ENCODE measurements around the gene GALT. TPM values are rescaled to one million over a fixed set of nuclear protein-coding genes. Genes with fewer than 3 reads are reported as not detected.

GALT gene
- total RNA-seq, 4 donors from 2014 or later, result 111 to 310 (median 185) TPM

DNA sequence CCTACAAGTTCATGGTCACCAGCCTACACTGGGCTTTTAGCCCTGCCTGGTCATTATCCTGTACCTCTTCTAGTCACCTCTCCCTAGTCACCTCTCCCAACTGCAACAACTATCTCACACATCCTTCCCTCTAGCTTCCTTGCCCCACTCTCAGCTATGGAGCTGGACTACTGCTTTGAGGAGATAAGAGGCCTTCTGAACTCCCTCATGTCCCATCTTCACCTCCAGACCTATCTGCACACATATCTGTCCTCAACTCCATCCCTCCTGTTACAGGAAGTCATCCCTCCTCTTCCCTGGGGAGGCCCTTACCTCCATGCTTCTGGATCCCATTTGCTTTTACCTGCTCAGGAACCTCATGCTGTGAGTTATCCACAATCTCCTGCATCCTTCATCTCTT lies 40.3 kb upstream of the GALT start:
- no peak for DNase-seq
- peak overlapping the region in 2 of 4 donors; percentile 62 to 79 for H3K27ac ChIP-seq
- H3K36me3 ChIP-seq, result no peaks in the 10 kb centered on the region
- H3K4me1 ChIP-seq, result peaks cover 0 to 18% (median 2%) of the 10 kb centered on the region in 4 donors
- no peaks in the 10 kb centered on the region for H3K9me3 ChIP-seq
- TF ChIP-seq POLR2A (IDR thresholded peaks at IDR 0.05), result no peak
- TF ChIP-seq, protein P1, sequence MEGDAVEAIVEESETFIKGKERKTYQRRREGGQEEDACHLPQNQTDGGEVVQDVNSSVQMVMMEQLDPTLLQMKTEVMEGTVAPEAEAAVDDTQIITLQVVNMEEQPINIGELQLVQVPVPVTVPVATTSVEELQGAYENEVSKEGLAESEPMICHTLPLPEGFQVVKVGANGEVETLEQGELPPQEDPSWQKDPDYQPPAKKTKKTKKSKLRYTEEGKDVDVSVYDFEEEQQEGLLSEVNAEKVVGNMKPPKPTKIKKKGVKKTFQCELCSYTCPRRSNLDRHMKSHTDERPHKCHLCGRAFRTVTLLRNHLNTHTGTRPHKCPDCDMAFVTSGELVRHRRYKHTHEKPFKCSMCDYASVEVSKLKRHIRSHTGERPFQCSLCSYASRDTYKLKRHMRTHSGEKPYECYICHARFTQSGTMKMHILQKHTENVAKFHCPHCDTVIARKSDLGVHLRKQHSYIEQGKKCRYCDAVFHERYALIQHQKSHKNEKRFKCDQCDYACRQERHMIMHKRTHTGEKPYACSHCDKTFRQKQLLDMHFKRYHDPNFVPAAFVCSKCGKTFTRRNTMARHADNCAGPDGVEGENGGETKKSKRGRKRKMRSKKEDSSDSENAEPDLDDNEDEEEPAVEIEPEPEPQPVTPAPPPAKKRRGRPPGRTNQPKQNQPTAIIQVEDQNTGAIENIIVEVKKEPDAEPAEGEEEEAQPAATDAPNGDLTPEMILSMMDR (IDR thresholded peaks at IDR 0.05), result no peak
- no peak overlapping the region for H3K4me3 ChIP-seq
- no peaks in the 10 kb centered on the region for H3K27me3 ChIP-seq

DNA sequence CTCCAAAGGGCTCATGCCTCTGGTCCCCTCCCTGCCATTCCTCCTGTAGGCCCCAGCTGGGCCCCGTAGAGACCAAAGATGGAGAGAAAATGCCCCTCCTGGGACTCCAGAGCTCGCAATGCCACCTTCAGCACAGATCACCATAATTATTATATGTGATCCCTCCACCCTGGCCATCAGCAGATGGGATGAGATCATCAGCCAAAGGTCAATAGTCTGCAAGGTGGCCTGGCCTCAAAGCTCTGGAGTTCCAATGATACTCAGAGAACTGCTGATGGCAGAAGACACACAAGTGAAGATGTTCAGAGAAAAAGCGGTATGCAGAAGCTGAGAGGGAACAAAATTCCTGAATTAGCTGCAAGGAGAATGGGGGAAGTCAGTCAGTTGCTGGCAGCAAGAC lies 39.6 kb upstream of the GALT start:
- Histone ChIP-seq H3K36me3 (no peaks in the 10 kb centered on the region), H3K4me1 (peaks cover 0 to 19% (median 2%) of the 10 kb centered on the region in 4 donors), H3K4me3 (no peak overlapping the region), H3K27me3 (no peaks in the 10 kb centered on the region), H3K9me3 (no peaks in the 10 kb centered on the region), H3K27ac (peak overlapping the region in 2 of 4 donors; percentile 62 to 79)
- TF ChIP-seq, protein P1 (IDR thresholded peaks at IDR 0.05), result no peak
- peak in 1 of 2 donors; percentile 37 for TF ChIP-seq POLR2A (IDR thresholded peaks at IDR 0.05)
- peak in 1 of 3 donors; percentile 84 for DNase-seq

DNA sequence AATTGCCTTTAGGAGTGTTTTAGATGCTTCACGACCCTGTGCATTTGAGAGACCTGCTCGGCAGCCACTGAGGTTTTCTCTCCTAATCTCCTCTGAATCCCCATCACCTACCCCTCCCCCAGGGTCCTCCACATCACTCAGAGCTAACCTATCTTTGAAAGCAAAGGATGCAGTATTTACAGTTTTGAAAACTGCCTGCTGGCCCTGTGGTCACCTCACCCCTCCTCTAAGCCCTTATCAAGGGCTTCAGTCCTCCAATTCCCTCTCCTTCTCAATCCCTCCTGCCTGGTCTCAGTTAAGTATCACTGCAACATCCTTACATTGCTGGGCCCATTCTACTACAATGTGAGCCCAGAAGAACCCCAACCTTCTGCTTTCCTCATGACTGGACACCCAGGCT lies 39.1 kb upstream of the GALT start:
- TF ChIP-seq POLR2A (IDR thresholded peaks at IDR 0.05), result no peak
- TF ChIP-seq, protein P1 (IDR thresholded peaks at IDR 0.05), result no peak
- Histone ChIP-seq H3K9me3 (no peaks in the 10 kb centered on the region), H3K4me1 (peaks cover 0 to 21% (median 2%) of the 10 kb centered on the region in 4 donors), H3K27ac (peak overlapping the region in 2 of 4 donors; percentile 62 to 79), H3K36me3 (no peaks in the 10 kb centered on the region), H3K4me3 (no peak overlapping the region), H3K27me3 (no peaks in the 10 kb centered on the region)
- DNase-seq, result no peak

DNA sequence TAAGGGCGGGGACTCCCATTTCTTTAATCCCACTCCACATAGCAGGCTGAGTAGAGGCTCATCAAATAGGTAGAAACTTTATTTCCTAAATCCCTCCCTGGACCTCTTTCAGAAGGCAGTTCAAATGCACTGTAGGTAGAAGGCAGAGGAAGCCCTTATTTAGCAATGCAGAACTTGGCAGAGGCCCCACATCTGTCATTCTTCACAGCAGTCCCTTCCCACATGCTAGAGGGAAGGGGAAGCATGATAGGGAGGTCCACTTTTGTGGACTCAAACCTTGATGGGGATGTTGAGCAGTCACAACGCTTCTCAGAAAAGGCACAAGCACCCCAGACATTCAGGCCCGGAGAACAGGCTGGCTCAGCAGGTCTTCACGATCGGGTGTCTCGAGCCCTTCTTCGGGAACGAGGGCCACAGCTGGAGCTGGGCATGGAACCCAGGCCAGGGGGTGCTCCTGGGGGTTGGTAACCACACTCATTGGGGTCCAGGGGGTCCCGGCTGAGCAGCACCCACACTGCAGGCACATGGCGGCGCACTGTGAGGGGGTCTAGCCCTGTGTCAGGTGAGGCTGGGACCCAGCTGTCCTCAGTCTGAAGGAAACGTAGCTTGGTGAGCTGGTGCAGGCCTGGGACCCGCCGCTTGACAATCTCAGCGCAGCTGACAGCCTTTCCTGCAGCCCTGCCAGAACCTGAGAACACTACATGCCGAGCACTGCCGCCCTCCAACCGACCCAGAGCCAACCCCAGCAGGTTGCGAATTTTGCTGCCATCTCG lies 35.9 kb upstream of the GALT start:
- Histone ChIP-seq H3K4me1 (peaks cover 0 to 29% (median 2%) of the 10 kb centered on the region in 4 donors), H3K36me3 (peaks cover 0 to 19% (median 0%) of the 10 kb centered on the region in 3 donors), H3K27ac (no peak overlapping the region), H3K4me3 (peak overlapping the region in 2 of 4 donors; percentile 70 to 82), H3K27me3 (no peaks in the 10 kb centered on the region), H3K9me3 (no peaks in the 10 kb centered on the region)
- no peak for DNase-seq
- no peak for TF ChIP-seq POLR2A (IDR thresholded peaks at IDR 0.05)
- TF ChIP-seq, protein P1 (IDR thresholded peaks at IDR 0.05), result no peak

- H3K36me3 ChIP-seq, result peaks cover 0 to 25% (median 0%) of the 10 kb centered on the region in 3 donors
- peak overlapping the region; percentile 66 to 82 (median 69) for H3K4me3 ChIP-seq
- H3K27ac ChIP-seq, result peak overlapping the region; percentile 79 to 92 (median 84)
- TF ChIP-seq, protein P1 (IDR thresholded peaks at IDR 0.05), result no peak
- no peak for TF ChIP-seq POLR2A (IDR thresholded peaks at IDR 0.05)
- DNase-seq, result peak in 1 of 3 donors; percentile 60
- H3K4me1 ChIP-seq, result peaks cover 0 to 29% (median 2%) of the 10 kb centered on the region in 4 donors
- H3K27me3 ChIP-seq, result no peaks in the 10 kb centered on the region
- H3K9me3 ChIP-seq, result no peaks in the 10 kb centered on the region
Measured at GRCh38 chr9:34611251-34611810, 35.1 kb upstream of the GALT start.
